Measurements from ENCODE around the gene GALNT1. TPM values are rescaled to one million over a fixed set of nuclear protein-coding genes. Genes with fewer than 3 reads are reported as not detected.
A peak's percentile ranks its signal among the peaks of the same experiment; 100 is the strongest.

The GALNT1 gene
- total and polyA plus RNA-seq, 10 of the 15 experiments (the other 5 are each of a cell fraction or from before 2014, with no cell fraction given): 8.0 to 53.7 (median 29.9) TPM

GRCh38 chr18:35581898-35582641 is 530 bp downstream of the GALNT1 start (continued):
- no peak for TF ChIP-seq EP300 (IDR thresholded peaks at IDR 0.05; ENCODE audit: borderline replicate concordance in 1 of 2, control insufficient read depth in 1 of 2, low read depth in 2 of 2, low read length in 2 of 2)
- 0 out of 2 replicates have a peak, but pooled peaks have one; percentile 29 for TF ChIP-seq RELB (IDR thresholded peaks at IDR 0.05; ENCODE audit: low read depth)
- TF ChIP-seq RFX5 (IDR thresholded peaks at IDR 0.05; ENCODE audit: low read depth, low read length): no peak
- no peak for TF ChIP-seq FOXK2 (IDR thresholded peaks at IDR 0.05)
- no peak for TF ChIP-seq ZNF274 (IDR thresholded peaks at IDR 0.05; ENCODE audit: insufficient read depth, insufficient read length)
- peak; percentile 86 for TF ChIP-seq ZNF24 (IDR thresholded peaks at IDR 0.05)
- no peak for TF ChIP-seq POU2F2 (IDR thresholded peaks at IDR 0.05; ENCODE audit: borderline replicate concordance, low read depth, low read length)
- no peak for TF ChIP-seq RELA (IDR thresholded peaks at IDR 0.05; ENCODE audit: borderline replicate concordance, partially characterized antibody)
- TF ChIP-seq ZNF687 (IDR thresholded peaks at IDR 0.05): 0 out of 2 replicates have a peak, but pooled peaks have one; percentile 27
- TF ChIP-seq IKZF2 (IDR thresholded peaks at IDR 0.05): no peak
- TF ChIP-seq CHD2 (IDR thresholded peaks at IDR 0.05; ENCODE audit: borderline replicate concordance, low read depth, low read length): no peak
- TF ChIP-seq SMARCA5 (IDR thresholded peaks at IDR 0.05): 0 out of 2 replicates have a peak, but pooled peaks have one; percentile 14
- no peak for TF ChIP-seq EZH2 (IDR thresholded peaks at IDR 0.05; ENCODE audit: borderline replicate concordance, control insufficient read depth, low read depth, low read length)
- TF ChIP-seq TCF12 (IDR thresholded peaks at IDR 0.05; ENCODE audit: low read depth, low read length): no peak
- TF ChIP-seq BRCA1 (IDR thresholded peaks at IDR 0.05; ENCODE audit: low read depth, low read length): no peak
- TF ChIP-seq BCL11A (IDR thresholded peaks at IDR 0.05; ENCODE audit: low read depth, low read length): no peak
- no peak for TF ChIP-seq STAT3 (IDR thresholded peaks at IDR 0.05; ENCODE audit: low read depth, low read length)
- no peak for TF ChIP-seq PML (IDR thresholded peaks at IDR 0.05; ENCODE audit: low read length)
- TF ChIP-seq TCF7 (IDR thresholded peaks at IDR 0.05; ENCODE audit: borderline replicate concordance): no peak
- TF ChIP-seq EGR1 (IDR thresholded peaks at IDR 0.05; ENCODE audit: borderline replicate concordance in 1 of 2, low read depth in 2 of 2, low read length in 2 of 2): peak in 1 of 2 experiments; percentile 51; a peak in 1 of 3 replicates
- TF ChIP-seq ATF7 (IDR thresholded peaks at IDR 0.05; ENCODE audit: low read depth): no peak
- no peak for TF ChIP-seq ELK1 (IDR thresholded peaks at IDR 0.05; ENCODE audit: low read depth, low read length)
- TF ChIP-seq KLF5 (IDR thresholded peaks at IDR 0.05; ENCODE audit: partially characterized antibody): no peak
- TF ChIP-seq EED (IDR thresholded peaks at IDR 0.05; ENCODE audit: low read depth): no peak
- TF ChIP-seq HDAC6 (IDR thresholded peaks at IDR 0.05; ENCODE audit: unreplicated experiment): no peak
- TF ChIP-seq SREBF2 (IDR thresholded peaks at IDR 0.05; ENCODE audit: low read length): no peak
